Measurements from ENCODE around the gene HEXIM1. TPM values are rescaled to one million over a fixed set of nuclear protein-coding genes. Genes with fewer than 3 reads are reported as not detected.

Gene HEXIM1
- total RNA-seq, 1 experiment from 2014 or later, result 9.4 TPM

- peak; percentile 83 for DNase-seq (ENCODE audit: low spot score)
These were observed 22.7 kb downstream of the HEXIM1 start for GRCh38 chr17:45170931-45171337.

- DNase-seq (ENCODE audit: low spot score), result peak; percentile 91
These were observed 23.3 kb downstream of the HEXIM1 start for GRCh38 chr17:45171338-45172231.

- no peak for DNase-seq (ENCODE audit: low spot score)
These were observed 23.9 kb downstream of the HEXIM1 start for GRCh38 chr17:45172232-45172540.

- DNase-seq (ENCODE audit: low spot score), result peak; percentile 87
These were observed 24.4 kb downstream of the HEXIM1 start for GRCh38 chr17:45172541-45173286.

- DNase-seq (ENCODE audit: low spot score), result no peak
These were observed 27.5 kb downstream of the HEXIM1 start for GRCh38 chr17:45175759-45176115.

GRCh38 chr17:45177563-45177962 lies 29.3 kb downstream of the HEXIM1 start:
- DNase-seq (ENCODE audit: low spot score), result no peak

GRCh38 chr17:45184144-45184543 lies 35.9 kb downstream of the HEXIM1 start:
- DNase-seq (ENCODE audit: low spot score), result no peak

- DNase-seq (ENCODE audit: low spot score), result no peak
These were observed 38.6 kb downstream of the HEXIM1 start for GRCh38 chr17:45186801-45187354.

- no peak for DNase-seq (ENCODE audit: low spot score)
These were observed 40.7 kb downstream of the HEXIM1 start for GRCh38 chr17:45189009-45189408.

GRCh38 chr17:45190503-45191255 lies 42.4 kb downstream of the HEXIM1 start:
- DNase-seq (ENCODE audit: low spot score), result no peak

- no peak for DNase-seq (ENCODE audit: low spot score)
These were observed 47.1 kb downstream of the HEXIM1 start for GRCh38 chr17:45195424-45195823.

- no peak for DNase-seq (ENCODE audit: low spot score)
These were observed 48.8 kb downstream of the HEXIM1 start for GRCh38 chr17:45197108-45197507.

GRCh38 chr17:45197555-45198334 lies 49.5 kb downstream of the HEXIM1 start:
- DNase-seq (ENCODE audit: low spot score), result peak; percentile 96

- DNase-seq (ENCODE audit: low spot score), result no peak
These were observed 52.4 kb downstream of the HEXIM1 start for GRCh38 chr17:45200701-45201100.

GRCh38 chr17:45201457-45201856 lies 53.2 kb downstream of the HEXIM1 start:
- no peak for DNase-seq (ENCODE audit: low spot score)

Small RNA genes lying within 50 kb of the gene (small RNA-seq; reads per million reads assigned to genes)
- not detected for gene MIR6784

Other genes with a start within 250 kb of the HEXIM1 start
- 142 and 143 TPM in 2 replicates for gene EFTUD2, start 249.0 kb upstream of the HEXIM1 start, total RNA-seq (2014; rRNA removed; shearing (Covaris generic))
- gene GFAP, start 233.0 kb upstream of the HEXIM1 start, total RNA-seq (2014; rRNA removed; shearing (Covaris generic)), result 0.29 and 0.46 TPM in 2 replicates
- gene KIF18B, start 200.7 kb upstream of the HEXIM1 start, total RNA-seq (2014; rRNA removed; shearing (Covaris generic)), result 12.2 and 14.8 TPM in 2 replicates
- 0.05 TPM in 1 of 2 replicates, not detected in the other for gene C1QL1, start 180.2 kb upstream of the HEXIM1 start, total RNA-seq (2014; rRNA removed; shearing (Covaris generic))
- 44.9 and 49.8 TPM in 2 replicates for gene DCAKD, start 96.8 kb upstream of the HEXIM1 start, total RNA-seq (2014; rRNA removed; shearing (Covaris generic))
- gene NMT1, start 87.2 kb upstream of the HEXIM1 start, total RNA-seq (2014; rRNA removed; shearing (Covaris generic)), result 59.2 and 77.1 TPM in 2 replicates
- 130 and 142 TPM in 2 replicates for gene PLCD3, start 16.0 kb upstream of the HEXIM1 start, total RNA-seq (2014; rRNA removed; shearing (Covaris generic))
- gene ACBD4, start 12.8 kb upstream of the HEXIM1 start, total RNA-seq (2014; rRNA removed; shearing (Covaris generic)), result 12.0 and 12.3 TPM in 2 replicates
- 9.0 and 9.5 TPM in 2 replicates for gene HEXIM2, start 13.4 kb downstream of the HEXIM1 start, total RNA-seq (2014; rRNA removed; shearing (Covaris generic))
- gene FMNL1, start 73.4 kb downstream of the HEXIM1 start, total RNA-seq (2014; rRNA removed; shearing (Covaris generic)), result 0.03 TPM in 1 of 2 replicates, not detected in the other
- not detected in 2 replicates for gene SPATA32, start 113.6 kb downstream of the HEXIM1 start, total RNA-seq (2014; rRNA removed; shearing (Covaris generic))
- gene MAP3K14, start 168.5 kb downstream of the HEXIM1 start, total RNA-seq (2014; rRNA removed; shearing (Covaris generic)), result 5.9 and 6.2 TPM in 2 replicates